ENCODE results near the gene BRD8. TPM values are rescaled to one million over a fixed set of nuclear protein-coding genes. Genes with fewer than 3 reads are reported as not detected.
A peak's percentile ranks its signal among the peaks of the same experiment; 100 is the strongest.

BRD8 gene
- total RNA-seq, 5 donors from 2014 or later (not counting 1 experiment from before 2014, with no cell fraction given) = 29.5 to 79.5 (median 72.2) TPM

GRCh38 chr5:138138949-138139780 lies 39.3 kb downstream of the BRD8 start, which contains the start of gene NME5:
TSS of gene NME5 (minus strand) at chr5:138139428. CDS start at chr5:138138780, 648 bp downstream.
- ATAC-seq (replicated peaks in 1 of 4) (no peak), DNase-seq (no peak)
- Histone ChIP-seq H3K36me3 (ENCODE audit: control insufficient read depth in 2 of 2, extremely low read depth in 1 of 2, insufficient read depth in 1 of 2, low read length in 1 of 2) (no peaks in the 10 kb centered on the region), H3K27me3 (replicated peaks in 1 of 2; ENCODE audit: control insufficient read depth in 2 of 2, extremely low read depth in 1 of 2, insufficient read depth in 2 of 2, low read length in 1 of 2) (peaks cover 4 to 9% of the 10 kb centered on the region in 2 experiments), H3K27ac (ENCODE audit: low read length) (no peak within 1 kb of the TSS), H3K4me1 (ENCODE audit: control insufficient read depth in 1 of 2, extremely low read depth in 1 of 2, insufficient read depth in 2 of 2, low read length in 2 of 2) (peaks cover 0 to 3% of the 10 kb centered on the region in 2 experiments), H3K4me3 (ENCODE audit: control insufficient read depth in 1 of 2, extremely low read depth in 1 of 2, low read length in 1 of 2) (no peak within 1 kb of the TSS), H3K9me3 (no peaks in the 10 kb centered on the region)
- POLR2A ChIA-PET = no interaction called here
- Mint-ChIP-seq H3K4me1 (no peaks in the 10 kb centered on the region), H3K27me3 (peaks cover 11 to 16% of the 10 kb centered on the region in 2 donors), H3K27ac (no peak within 1 kb of the TSS), H3K9me3 (no peaks in the 10 kb centered on the region), H3K4me3 (no peak within 1 kb of the TSS), H3K36me3 (no peaks in the 10 kb centered on the region)
- 30% methylated on average over 22 of the region's 31 CpGs for WGBS (ENCODE audit: insufficient coverage)
- CTCF ChIA-PET = no interaction called here

- no peaks in the 10 kb centered on the region for H3K36me3 Mint-ChIP-seq
- peaks cover 0 to 8% of the 10 kb centered on the region in 2 experiments for H3K27me3 ChIP-seq (replicated peaks in 1 of 2; ENCODE audit: control insufficient read depth in 2 of 2, extremely low read depth in 1 of 2, insufficient read depth in 2 of 2, low read length in 1 of 2)
- peaks cover 0 to 4% (median 0%) of the 10 kb centered on the region in 3 donors for H3K4me1 Mint-ChIP-seq
- no peak for DNase-seq
- no peak for ATAC-seq (replicated peaks in 1 of 4)
- peak overlapping the region in 2 of 3 donors; percentile 75 to 76 for H3K4me3 Mint-ChIP-seq
- no peaks in the 10 kb centered on the region for H3K9me3 Mint-ChIP-seq
- H3K9me3 ChIP-seq = no peaks in the 10 kb centered on the region
- peaks cover 5 to 17% of the 10 kb centered on the region in 2 donors for H3K27me3 Mint-ChIP-seq
- no peak overlapping the region for H3K27ac ChIP-seq (ENCODE audit: low read length)
- CTCF ChIA-PET = interaction anchor here (0.6 to 3.2 kb wide), 12 partner anchors 12 to 503 kb away, joined by 3 to 32 read pairs (median 5); no protein-coding TSS in a partner anchor
- no peak overlapping the region for H3K4me3 ChIP-seq (ENCODE audit: control insufficient read depth in 1 of 2, extremely low read depth in 1 of 2, low read length in 1 of 2)
- no peaks in the 10 kb centered on the region for H3K4me1 ChIP-seq (ENCODE audit: control insufficient read depth in 1 of 2, extremely low read depth in 1 of 2, insufficient read depth in 2 of 2, low read length in 2 of 2)
- H3K36me3 ChIP-seq (ENCODE audit: control insufficient read depth in 2 of 2, extremely low read depth in 1 of 2, insufficient read depth in 1 of 2, low read length in 1 of 2) = no peaks in the 10 kb centered on the region
- POLR2A ChIA-PET = interaction anchor here in 1 of 2 donors (0.7 kb wide), 1 partner anchor 51 kb away, joined by 3 read pairs; no protein-coding TSS in a partner anchor
- WGBS (ENCODE audit: insufficient coverage) = 100% methylated on average over 2 of the region's 7 CpGs
- H3K27ac Mint-ChIP-seq = no peak overlapping the region
These were observed 45.9 kb downstream of the BRD8 start for GRCh38 chr5:138132543-138132942.

GRCh38 chr5:138129347-138129746 lies 49.1 kb downstream of the BRD8 start:
- H3K9me3 Mint-ChIP-seq = no peaks in the 10 kb centered on the region
- H3K4me3 Mint-ChIP-seq = no peak overlapping the region
- Histone ChIP-seq H3K4me3 (ENCODE audit: control insufficient read depth in 1 of 2, extremely low read depth in 1 of 2, low read length in 1 of 2) (no peak overlapping the region), H3K27me3 (replicated peaks in 1 of 2; ENCODE audit: control insufficient read depth in 2 of 2, extremely low read depth in 1 of 2, insufficient read depth in 2 of 2, low read length in 1 of 2) (peaks cover 0 to 13% of the 10 kb centered on the region in 2 experiments), H3K36me3 (ENCODE audit: control insufficient read depth in 2 of 2, extremely low read depth in 1 of 2, insufficient read depth in 1 of 2, low read length in 1 of 2) (no peaks in the 10 kb centered on the region), H3K9me3 (no peaks in the 10 kb centered on the region), H3K27ac (ENCODE audit: low read length) (no peak overlapping the region), H3K4me1 (ENCODE audit: control insufficient read depth in 1 of 2, extremely low read depth in 1 of 2, insufficient read depth in 2 of 2, low read length in 2 of 2) (no peaks in the 10 kb centered on the region)
- no peak for DNase-seq
- POLR2A ChIA-PET = interaction anchor here in 1 of 2 donors (0.6 kb wide), 1 partner anchor 407 kb away, joined by 3 read pairs; no protein-coding TSS in a partner anchor
- H3K4me1 Mint-ChIP-seq = peaks cover 0 to 4% (median 0%) of the 10 kb centered on the region in 3 donors
- ATAC-seq (replicated peaks in 1 of 4) = no peak
- CTCF ChIA-PET = interaction anchor here (0.7 to 1.2 kb wide), 3 partner anchors 39 to 93 kb away, joined by 3 to 5 read pairs (median 4); no protein-coding TSS in a partner anchor
- no peaks in the 10 kb centered on the region for H3K36me3 Mint-ChIP-seq
- H3K27ac Mint-ChIP-seq = no peak overlapping the region
- WGBS (ENCODE audit: insufficient coverage) = 94% methylated on average over 4 of the region's 6 CpGs
- peaks cover 0 to 8% of the 10 kb centered on the region in 2 donors for H3K27me3 Mint-ChIP-seq

GRCh38 chr5:138128334-138128733 lies 50.1 kb downstream of the BRD8 start:
- WGBS (ENCODE audit: insufficient coverage) = 64% methylated on average over 2 of the region's 5 CpGs
- Mint-ChIP-seq H3K9me3 (no peaks in the 10 kb centered on the region), H3K4me3 (no peak overlapping the region), H3K27ac (no peak overlapping the region), H3K4me1 (peaks cover 0 to 4% (median 0%) of the 10 kb centered on the region in 3 donors), H3K27me3 (peaks cover 0 to 9% of the 10 kb centered on the region in 2 donors), H3K36me3 (no peaks in the 10 kb centered on the region)
- CTCF ChIA-PET = interaction anchor here in 1 of 2 donors (0.5 to 0.9 kb wide), 2 partner anchors 51 to 176 kb away, joined by 3 read pairs; no protein-coding TSS in a partner anchor
- Histone ChIP-seq H3K9me3 (no peaks in the 10 kb centered on the region), H3K4me3 (ENCODE audit: control insufficient read depth in 1 of 2, extremely low read depth in 1 of 2, low read length in 1 of 2) (no peak overlapping the region), H3K36me3 (ENCODE audit: control insufficient read depth in 2 of 2, extremely low read depth in 1 of 2, insufficient read depth in 1 of 2, low read length in 1 of 2) (no peaks in the 10 kb centered on the region), H3K4me1 (ENCODE audit: control insufficient read depth in 1 of 2, extremely low read depth in 1 of 2, insufficient read depth in 2 of 2, low read length in 2 of 2) (no peaks in the 10 kb centered on the region), H3K27ac (ENCODE audit: low read length) (no peak overlapping the region), H3K27me3 (replicated peaks in 1 of 2; ENCODE audit: control insufficient read depth in 2 of 2, extremely low read depth in 1 of 2, insufficient read depth in 2 of 2, low read length in 1 of 2) (peaks cover 0 to 14% of the 10 kb centered on the region in 2 experiments)
- DNase-seq (no peak), ATAC-seq (replicated peaks in 1 of 4) (no peak)
- POLR2A ChIA-PET = interaction anchor here in 1 of 2 donors (0.6 kb wide), 1 partner anchor 15 kb away, joined by 3 read pairs; no protein-coding TSS in a partner anchor

- no peaks in the 10 kb centered on the region for H3K9me3 Mint-ChIP-seq
These were observed 63.2 kb downstream of the BRD8 start for GRCh38 chr5:138115254-138115653.

GRCh38 chr5:138111937-138112336 lies 66.5 kb downstream of the BRD8 start:
- POLR2A ChIA-PET = no interaction called here
- no peak overlapping the region for H3K4me3 ChIP-seq (ENCODE audit: control insufficient read depth in 1 of 2, extremely low read depth in 1 of 2, low read length in 1 of 2)
- Mint-ChIP-seq H3K9me3 (no peaks in the 10 kb centered on the region), H3K27ac (no peak overlapping the region), H3K36me3 (no peaks in the 10 kb centered on the region), H3K4me3 (no peak overlapping the region), H3K27me3 (peaks cover 0 to 8% of the 10 kb centered on the region in 2 donors), H3K4me1 (no peaks in the 10 kb centered on the region)
- H3K36me3 ChIP-seq (ENCODE audit: control insufficient read depth in 2 of 2, extremely low read depth in 1 of 2, insufficient read depth in 1 of 2, low read length in 1 of 2) = no peaks in the 10 kb centered on the region
- peaks cover 0 to 9% of the 10 kb centered on the region in 2 experiments for H3K27me3 ChIP-seq (replicated peaks in 1 of 2; ENCODE audit: control insufficient read depth in 2 of 2, extremely low read depth in 1 of 2, insufficient read depth in 2 of 2, low read length in 1 of 2)
- no peaks in the 10 kb centered on the region for H3K9me3 ChIP-seq
- no peak overlapping the region for H3K27ac ChIP-seq (ENCODE audit: low read length)
- no peak for DNase-seq
- 40% methylated on average over 1 of the region's 1 CpG for WGBS (ENCODE audit: insufficient coverage)
- ATAC-seq (replicated peaks in 1 of 4) = no peak
- CTCF ChIA-PET = interaction anchor here in 1 of 2 donors (0.5 to 0.7 kb wide), 2 partner anchors 37 to 296 kb away, joined by 3 to 7 read pairs; no protein-coding TSS in a partner anchor
- H3K4me1 ChIP-seq (ENCODE audit: control insufficient read depth in 1 of 2, extremely low read depth in 1 of 2, insufficient read depth in 2 of 2, low read length in 2 of 2) = no peaks in the 10 kb centered on the region

More at GRCh38 chr5:138115254-138115653, 63.2 kb downstream of the BRD8 start:
- ChIA-PET CTCF (no interaction called here), POLR2A (no interaction called here)
- H3K27me3 Mint-ChIP-seq = peaks cover 3 to 6% of the 10 kb centered on the region in 2 donors
- H3K36me3 Mint-ChIP-seq = no peaks in the 10 kb centered on the region
- ATAC-seq (replicated peaks in 1 of 4) = no peak
- no peak overlapping the region for H3K27ac Mint-ChIP-seq
- no peak overlapping the region for H3K4me3 ChIP-seq (ENCODE audit: control insufficient read depth in 1 of 2, extremely low read depth in 1 of 2, low read length in 1 of 2)
- H3K36me3 ChIP-seq (ENCODE audit: control insufficient read depth in 2 of 2, extremely low read depth in 1 of 2, insufficient read depth in 1 of 2, low read length in 1 of 2) = no peaks in the 10 kb centered on the region
- no peaks in the 10 kb centered on the region for H3K9me3 ChIP-seq
- peaks cover 0 to 12% of the 10 kb centered on the region in 2 experiments for H3K27me3 ChIP-seq (replicated peaks in 1 of 2; ENCODE audit: control insufficient read depth in 2 of 2, extremely low read depth in 1 of 2, insufficient read depth in 2 of 2, low read length in 1 of 2)
- H3K4me1 Mint-ChIP-seq = no peaks in the 10 kb centered on the region
- H3K27ac ChIP-seq (ENCODE audit: low read length) = no peak overlapping the region
- no peak for DNase-seq
- no peak overlapping the region for H3K4me3 Mint-ChIP-seq
- H3K4me1 ChIP-seq (ENCODE audit: control insufficient read depth in 1 of 2, extremely low read depth in 1 of 2, insufficient read depth in 2 of 2, low read length in 2 of 2) = no peaks in the 10 kb centered on the region
